Sigmoid colon (tissue), 7 donors: ENCODE measurements around the gene EDC4. TPM values are rescaled to one million over a fixed set of nuclear protein-coding genes. Genes with fewer than 3 reads are reported as not detected.

ENCODE experiments used
- DNase-seq: peaks from one replicate; pipeline ENCODE4 v3.0.0-alpha.2; 2019
- H3K27ac ChIP-seq, 4 donors: fragments of 200-600 bp; sonication (generic); one replicate each; pipeline ENCODE4 v1.5.1; 2016 to 2019; ENCODE audit warnings: mild to moderate bottlenecking in 1 of 4
- H3K27me3 ChIP-seq, 3 donors: fragments of 200-600 bp; sonication (generic); one replicate each; pipeline ENCODE4 v1.5.1; 2019; ENCODE audit warnings: mild to moderate bottlenecking in 1 of 3
- H3K36me3 ChIP-seq, 4 donors: fragments of 200-600 bp; sonication (generic); one replicate each; pipeline ENCODE4 v1.5.1; 2016 to 2019
- H3K4me1 ChIP-seq, 4 donors: fragments of 200-600 bp; sonication (generic); one replicate each; pipeline ENCODE4 v1.5.1; 2017 to 2019
- H3K4me3 ChIP-seq, 4 donors: fragments of 200-600 bp; sonication (generic); one replicate each; pipeline ENCODE4 v1.5.1; 2017 to 2019; ENCODE audit warnings: mild to moderate bottlenecking in 2 of 4, moderate library complexity in 1 of 4
- H3K9me3 ChIP-seq, 4 donors: fragments of 200-600 bp in 3 of 4; sonication (generic) in 3 of 4; one replicate each; pipeline versions ENCODE4 v1.5.1 to v1.6.1; 2013 to 2019
- CTCF ChIP-seq, 4 experiments: fragments of 450-650 bp in 3 of 4; fragments of 200-600 bp in 1 of 4; IDR thresholded peaks; one replicate each; pipeline ENCODE4 v1.5.1; 2016 to 2019; ENCODE audit warnings: antibody characterized with exemption in 4 of 4, mild to moderate bottlenecking in 3 of 4, moderate library complexity in 2 of 4
- EP300 ChIP-seq, 4 donors: sonication (generic); formaldehyde crosslinking; IDR thresholded peaks; one replicate each; pipeline ENCODE4 v1.6.1; 2017; ENCODE audit warnings: antibody characterized with exemption in 4 of 4
- POLR2A ChIP-seq, 2 donors: fragments of 450-650 bp; IDR thresholded peaks; one replicate each; pipeline ENCODE4 v1.6.1; 2016; ENCODE audit warnings: antibody characterized with exemption in 2 of 2, mild to moderate bottlenecking in 2 of 2, moderate library complexity in 2 of 2
- POLR2AphosphoS5 ChIP-seq, 4 donors: sonication (generic); formaldehyde crosslinking; IDR thresholded peaks; one replicate each; pipeline ENCODE4 v1.6.1; 2017; ENCODE audit warnings: antibody characterized with exemption in 4 of 4
- WGBS, 2 donors: extraction: QIAGEN DNeasy Blood & Tissue Kit; methylation state at CpG; one replicate each; pipeline ENCODE4 v1.1.7; 2013; 5-methylcytosine and 5-hydroxymethylcytosine counted together
- intact Hi-C: fragments of 100-400 bp; cut with DNase I; formaldehyde crosslinking; loops from one replicate; pipeline ENCODE4 v1.15.1; 2023
- polyA plus RNA-seq, 3 donors: library from polyadenylated mRNA; stranded (reverse); fragments of 200-250 nt; gene quantifications; one replicate each; pipeline ENCODE4 v1.2.3, GENCODE V29; 2013
- total RNA-seq, 4 donors: library from RNA; depleted of rRNA; stranded (reverse); fragments of >200 nt; gene quantifications; one replicate each; pipeline ENCODE4 v1.1.0, GENCODE V29; 2016
- donor health status: healthy with polysubstance abuse.
- donor health status: Bipolar disorder and iron deficiency.
- donor health status: healthy.

EDC4 gene
- total and polyA plus RNA-seq, 7 donors, result 24.5 to 48.9 (median 33.5) TPM

- H3K27ac ChIP-seq, result peak overlapping the region; percentile 96 to 99 (median 99)
- 73 to 78% methylated on average over 5 of the region's 5 CpGs for WGBS, 2 donors
- peak overlapping the region; percentile 67 to 89 (median 85) for H3K4me3 ChIP-seq
- peaks cover 0 to 62% (median 59%) of the 10 kb centered on the region in 4 donors for H3K4me1 ChIP-seq
- no peak for TF ChIP-seq EP300 (IDR thresholded peaks at IDR 0.05)
- no peak for TF ChIP-seq POLR2A (IDR thresholded peaks at IDR 0.05)
- no peak for TF ChIP-seq CTCF (IDR thresholded peaks at IDR 0.05)
- TF ChIP-seq POLR2AphosphoS5 (IDR thresholded peaks at IDR 0.05), result no peak
- DNase-seq, result no peak
- no peaks in the 10 kb centered on the region for H3K9me3 ChIP-seq
- intact Hi-C loops, result loop anchor here (2.0 to 10.0 kb wide), 5 partner anchors 39 to 618 kb away; partner anchors contain the start of genes NRN1L, PSKH1, RANBP10 and RIPOR1
- H3K36me3 ChIP-seq, result no peaks in the 10 kb centered on the region
- no peaks in the 10 kb centered on the region for H3K27me3 ChIP-seq
Measured at GRCh38 chr16:67845291-67846062, 27.4 kb upstream of the EDC4 start.

GRCh38 chr16:67846063-67846319 lies 26.9 kb upstream of the EDC4 start:
- Histone ChIP-seq H3K36me3 (no peaks in the 10 kb centered on the region), H3K27me3 (no peaks in the 10 kb centered on the region), H3K4me1 (peaks cover 0 to 63% (median 60%) of the 10 kb centered on the region in 4 donors), H3K27ac (peak overlapping the region; percentile 96 to 99 (median 99)), H3K4me3 (peak overlapping the region; percentile 67 to 89 (median 85)), H3K9me3 (no peaks in the 10 kb centered on the region)
- DNase-seq, result no peak
- TF ChIP-seq EP300 (IDR thresholded peaks at IDR 0.05) (no peak), POLR2A (IDR thresholded peaks at IDR 0.05) (no peak), CTCF (IDR thresholded peaks at IDR 0.05) (no peak), POLR2AphosphoS5 (IDR thresholded peaks at IDR 0.05) (no peak)
- 8% methylated on average over 2 of the region's 2 CpGs for WGBS, 2 donors
- intact Hi-C loops, result loop anchor here (2.0 to 10.0 kb wide), 5 partner anchors 39 to 619 kb away; partner anchors contain the start of genes NRN1L, PSKH1, RANBP10 and RIPOR1

GRCh38 chr16:67846320-67847063 lies 26.4 kb upstream of the EDC4 start, which contains the start of gene NUTF2:
Gene NUTF2 (plus strand): TSS chr16:67846933. CDS start chr16:67865131, 18,198 bp downstream.
- Histone ChIP-seq H3K27ac (peak within 1 kb of the TSS; percentile 96 to 99 (median 99)), H3K36me3 (no peaks in the 10 kb centered on the region), H3K4me3 (peak within 1 kb of the TSS; percentile 67 to 89 (median 85)), H3K27me3 (no peaks in the 10 kb centered on the region), H3K4me1 (peaks cover 0 to 63% (median 56%) of the 10 kb centered on the region in 4 donors), H3K9me3 (no peaks in the 10 kb centered on the region)
- WGBS, 2 donors, result 1% methylated on average over 57 of the region's 57 CpGs
- DNase-seq, result peak; percentile 97
- intact Hi-C loops, result loop anchor here (2.0 to 10.0 kb wide), 5 partner anchors 38 to 619 kb away; partner anchors contain the start of genes NRN1L, PSKH1, RANBP10 and RIPOR1
- peak; percentile 52 to 78 (median 72) for TF ChIP-seq POLR2AphosphoS5 (IDR thresholded peaks at IDR 0.05)
- TF ChIP-seq EP300 (IDR thresholded peaks at IDR 0.05), result no peak
- no peak for TF ChIP-seq CTCF (IDR thresholded peaks at IDR 0.05)
- TF ChIP-seq POLR2A (IDR thresholded peaks at IDR 0.05), result peak; percentile 22 to 59

DNA sequence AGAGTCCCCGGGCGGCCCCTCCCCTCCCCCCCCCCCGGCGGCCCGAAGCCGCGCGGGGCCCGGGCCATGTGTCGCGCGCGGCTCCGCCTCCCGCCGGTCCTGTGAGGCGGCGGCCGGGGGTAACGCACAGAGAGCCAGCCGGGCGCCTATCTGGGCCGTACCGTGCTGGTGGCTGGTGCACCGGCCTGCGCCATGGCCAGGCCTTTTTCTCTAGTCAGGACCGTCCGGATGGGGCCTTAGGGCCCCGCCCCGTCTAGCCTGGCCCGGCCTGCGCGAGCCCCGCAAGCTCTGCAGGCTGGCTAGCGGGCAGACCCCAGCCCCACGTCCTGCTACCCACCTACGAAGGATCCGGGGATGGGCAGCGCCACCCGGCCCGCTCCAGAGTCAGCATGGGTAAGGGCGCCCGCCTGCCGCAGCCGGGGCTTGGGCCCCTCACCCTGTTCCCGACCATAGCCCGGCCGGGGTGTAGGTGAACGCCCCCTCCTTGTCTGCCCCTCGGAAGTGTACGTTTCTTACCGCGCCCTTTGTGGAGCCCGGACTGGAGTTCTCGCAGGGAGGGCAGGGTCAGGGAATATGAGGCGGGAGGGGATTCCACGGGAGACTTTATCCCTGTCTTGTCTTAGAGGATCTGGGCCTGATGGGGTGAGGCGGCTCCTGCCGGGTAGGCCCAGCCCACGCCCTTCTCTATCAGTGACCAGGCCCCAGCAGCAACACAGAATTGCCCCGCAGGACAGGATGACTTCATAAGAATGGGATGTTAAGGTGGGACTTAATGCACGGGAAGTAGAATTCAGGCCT lies 25.6 kb upstream of the EDC4 start, which contains the start of gene CENPT:
Gene CENPT (minus strand): TSS at position 630 of the 798 bp plus-strand sequence. CDS start 13,834 bp downstream, outside the sequence.
- TF ChIP-seq CTCF (IDR thresholded peaks at IDR 0.05), result no peak
- no peak for TF ChIP-seq POLR2AphosphoS5 (IDR thresholded peaks at IDR 0.05)
- no peak for TF ChIP-seq EP300 (IDR thresholded peaks at IDR 0.05)
- TF ChIP-seq POLR2A (IDR thresholded peaks at IDR 0.05), result no peak
- Histone ChIP-seq H3K4me3 (peak within 1 kb of the TSS; percentile 67 to 89 (median 85)), H3K36me3 (no peaks in the 10 kb centered on the region), H3K4me1 (peaks cover 0 to 60% (median 54%) of the 10 kb centered on the region in 4 donors), H3K9me3 (no peaks in the 10 kb centered on the region), H3K27ac (peak within 1 kb of the TSS; percentile 96 to 99 (median 99)), H3K27me3 (no peaks in the 10 kb centered on the region)
- 1% methylated on average over 62 of the region's 62 CpGs for WGBS, 2 donors
- DNase-seq, result peak; percentile 81
- intact Hi-C loops, result loop anchor here (2.0 to 10.0 kb wide), 5 partner anchors 38 to 620 kb away; partner anchors contain the start of genes NRN1L, PSKH1, RANBP10 and RIPOR1
